Pancreas (tissue), 10 donors: ENCODE data around the gene GP1BA. TPM values are rescaled to one million over a fixed set of nuclear protein-coding genes. Genes with fewer than 3 reads are reported as not detected.
A peak's percentile ranks its signal among the peaks of the same experiment; 100 is the strongest.
"Not testable (repeated sequence)": the region's sequence is repeated elsewhere in the genome, so short reads cannot be mapped to it uniquely, and the experiment has no call there.

Experiments used
- ATAC-seq, 4 donors: fragments of 200-7000 bp; cut with Tn5 transposase; one replicate each; pipeline versions ENCODE4 v1.8.0 to v1.9.1; 2020; ENCODE audit warnings: mild to moderate bottlenecking in 4 of 4, moderate library complexity in 4 of 4
- DNase-seq, 6 donors: peaks; one replicate each; pipeline ENCODE4 v3.0.0-alpha.2; 2020
- FAIRE-seq: peaks from 2 replicates; lab custom pipeline; 2012; peaks lifted over from hg19 to GRCh38; lab: Jason Lieb, UNC
- H3K27ac ChIP-seq, 4 donors: fragments of 200-600 bp; sonication (generic); 1 replicate in 3 of 4; 2 replicates in 1 of 4; pipeline versions ENCODE4 v1.5.0 to v1.8.0; 2020
- H3K27me3 ChIP-seq, 4 donors: fragments of 200-600 bp; one replicate each; pipeline ENCODE4 v1.8.0; 2021
- H3K36me3 ChIP-seq, 3 donors: fragments of 200-600 bp; sonication (generic) in 1 of 3; one replicate each; pipeline versions ENCODE4 v1.5.0 to v1.8.0; 2020 to 2021
- H3K4me1 ChIP-seq, 3 donors: fragments of 200-600 bp; one replicate each; pipeline ENCODE4 v1.8.0; 2021
- H3K4me3 ChIP-seq, 4 donors: fragments of 200-600 bp; sonication (generic) in 2 of 4; one replicate each; pipeline versions ENCODE4 v1.5.0 to v1.8.0; 2020 to 2021
- H3K9me3 ChIP-seq, 4 donors: fragments of 200-600 bp; one replicate each; pipeline ENCODE4 v1.8.0; 2021
- WGBS, 2 donors: extraction: QIAGEN DNeasy Blood & Tissue Kit; methylation state at CpG; one replicate each; pipeline ENCODE4 v1.1.7; 2013; 5-methylcytosine and 5-hydroxymethylcytosine counted together
- intact Hi-C, 3 donors: fragments of 100-400 bp; cut with DNase I; formaldehyde crosslinking; loops; one replicate each; pipeline versions ENCODE4 v1.11.1 to v1.14.2; 2022
- polyA plus RNA-seq, 2 donors: library from polyadenylated mRNA; stranded (reverse); fragments of 200-250 nt; gene quantifications; one replicate each; pipeline ENCODE4 v1.2.3, GENCODE V29; 2013
- total RNA-seq, 6 donors: library from RNA; stranded (reverse); fragmentation: NEBNext Ultra II Directional in 4 of 6; extraction: Animal tissue kit (Norgen Biotek cat#: 25700) in 4 of 6; gene quantifications; one replicate each; pipeline versions ENCODE4 v1.2.1 to v1.2.4, GENCODE V29; 2021 to 2023
- TF ChIP-seq, protein P1 (sequence below), 4 donors: fragments of 200-600 bp; sonication (generic) in 3 of 4; IDR thresholded peaks; one replicate each; pipeline versions ENCODE4 v1.5.0 to v1.8.0; 2021; ENCODE audit warnings: antibody characterized with exemption in 4 of 4
- donor health status: healthy with polysubstance abuse.
- donor health status: DM: no; HTN: no; CAD: no; lungs with moderate emphysema.
- donor health status: DM: no; HTN: no; CAD: no.
- donor health status: control.
- donor health status: control.
- donor health status: Bipolar disorder and iron deficiency.
- donor health status: DM: yes; HTN: yes; CAD: no.
- donor health status: DM: no; HTN: no; CAD: no.
- donor health status: DM: no; HTN: no; CAD: no.
- donor health status: DM: yes; HTN: yes; CAD: no.

Gene GP1BA
- total and polyA plus RNA-seq, 8 donors, result 0.06 to 0.37 (median 0.13) TPM; not detected in 4

DNA sequence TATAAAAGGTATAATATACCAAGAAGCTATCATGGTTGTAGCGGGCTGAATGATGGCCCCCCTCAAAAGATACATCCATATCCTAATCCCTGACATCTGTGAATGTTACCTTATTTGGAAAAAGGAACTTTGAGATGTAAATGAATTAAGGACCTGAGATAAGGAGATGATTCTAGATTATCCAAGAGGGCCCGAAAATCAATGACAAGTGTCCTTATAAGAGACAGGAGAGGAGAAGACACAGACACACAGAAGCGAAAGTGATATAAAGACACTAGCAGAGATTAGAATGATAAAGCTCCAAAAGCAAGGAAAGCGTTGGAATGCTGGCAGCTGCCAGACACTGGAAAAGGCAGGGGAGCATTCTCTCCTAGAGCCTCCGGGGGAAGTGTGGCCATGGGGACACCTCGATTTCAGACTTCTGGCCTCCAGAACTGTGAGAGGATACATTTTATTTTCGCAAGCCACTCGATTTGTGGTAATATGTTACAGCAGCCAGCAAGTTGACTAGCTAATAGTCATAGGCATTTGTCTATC, 12.5 kb upstream of the GP1BA start:
- TF ChIP-seq, protein P1, sequence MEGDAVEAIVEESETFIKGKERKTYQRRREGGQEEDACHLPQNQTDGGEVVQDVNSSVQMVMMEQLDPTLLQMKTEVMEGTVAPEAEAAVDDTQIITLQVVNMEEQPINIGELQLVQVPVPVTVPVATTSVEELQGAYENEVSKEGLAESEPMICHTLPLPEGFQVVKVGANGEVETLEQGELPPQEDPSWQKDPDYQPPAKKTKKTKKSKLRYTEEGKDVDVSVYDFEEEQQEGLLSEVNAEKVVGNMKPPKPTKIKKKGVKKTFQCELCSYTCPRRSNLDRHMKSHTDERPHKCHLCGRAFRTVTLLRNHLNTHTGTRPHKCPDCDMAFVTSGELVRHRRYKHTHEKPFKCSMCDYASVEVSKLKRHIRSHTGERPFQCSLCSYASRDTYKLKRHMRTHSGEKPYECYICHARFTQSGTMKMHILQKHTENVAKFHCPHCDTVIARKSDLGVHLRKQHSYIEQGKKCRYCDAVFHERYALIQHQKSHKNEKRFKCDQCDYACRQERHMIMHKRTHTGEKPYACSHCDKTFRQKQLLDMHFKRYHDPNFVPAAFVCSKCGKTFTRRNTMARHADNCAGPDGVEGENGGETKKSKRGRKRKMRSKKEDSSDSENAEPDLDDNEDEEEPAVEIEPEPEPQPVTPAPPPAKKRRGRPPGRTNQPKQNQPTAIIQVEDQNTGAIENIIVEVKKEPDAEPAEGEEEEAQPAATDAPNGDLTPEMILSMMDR (IDR thresholded peaks at IDR 0.05), result no peak
- H3K4me3 ChIP-seq, result no peak overlapping the region
- H3K27ac ChIP-seq, result no peak overlapping the region
- H3K4me1 ChIP-seq, result no peaks in the 10 kb centered on the region
- no peaks in the 10 kb centered on the region for H3K36me3 ChIP-seq
- H3K9me3 ChIP-seq, result no peaks in the 10 kb centered on the region
- 73 to 76% methylated on average over 8 of the region's 8 CpGs for WGBS, 2 donors
- no peaks in the 10 kb centered on the region for H3K27me3 ChIP-seq
- ATAC-seq, result no peak
- DNase-seq, result peak in 1 of 6 donors; percentile 2
- no peak for FAIRE-seq
- intact Hi-C loops, result loop anchor here in 1 of 3 donors (10.0 kb wide), 1 partner anchor 135 kb away; no protein-coding TSS in a partner anchor

DNA sequence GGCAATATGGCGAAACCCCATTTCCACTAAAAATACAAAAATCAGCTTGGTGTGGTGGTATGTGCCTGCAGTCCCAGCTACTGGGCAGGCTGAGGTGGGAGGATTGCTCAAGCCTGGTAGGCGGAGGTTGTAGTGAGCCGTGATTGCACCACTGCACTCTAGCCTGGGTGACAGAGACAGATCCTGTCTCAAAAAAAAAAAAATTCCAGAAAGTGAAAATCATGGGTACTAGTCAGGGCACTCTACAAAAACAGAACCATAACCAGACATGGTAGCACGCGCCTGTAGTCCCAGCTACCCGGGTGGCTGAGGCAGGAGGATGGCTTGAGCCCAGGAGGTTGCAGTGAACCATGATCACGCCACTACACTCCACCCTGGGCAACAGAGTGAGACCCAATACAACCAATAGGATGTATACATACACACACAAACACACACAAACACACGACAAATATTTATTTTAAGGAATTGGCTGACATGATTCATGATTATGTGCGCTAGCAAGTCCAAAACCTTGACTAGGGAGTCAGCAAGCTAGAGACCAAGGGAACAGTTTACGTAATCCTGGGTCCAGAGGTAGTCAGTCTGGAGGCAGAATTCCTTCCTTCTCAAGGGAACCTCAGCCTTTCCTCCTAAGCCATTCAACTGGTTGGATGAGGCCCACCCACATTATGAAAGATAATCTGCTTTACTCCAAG, 11.6 kb upstream of the GP1BA start:
- no peaks in the 10 kb centered on the region for H3K36me3 ChIP-seq
- no peaks in the 10 kb centered on the region for H3K4me1 ChIP-seq
- H3K27me3 ChIP-seq, result no peaks in the 10 kb centered on the region
- intact Hi-C loops, result no loop called here
- H3K9me3 ChIP-seq, result no peaks in the 10 kb centered on the region
- DNase-seq (no peak), ATAC-seq (peak in 1 of 4 donors; percentile 40), FAIRE-seq (no peak)
- TF ChIP-seq, protein P1 (IDR thresholded peaks at IDR 0.05), result no peak
- no peak overlapping the region for H3K27ac ChIP-seq
- H3K4me3 ChIP-seq, result no peak overlapping the region
- WGBS, 2 donors, result 77 to 81% methylated on average over 10 of the region's 10 CpGs

DNA sequence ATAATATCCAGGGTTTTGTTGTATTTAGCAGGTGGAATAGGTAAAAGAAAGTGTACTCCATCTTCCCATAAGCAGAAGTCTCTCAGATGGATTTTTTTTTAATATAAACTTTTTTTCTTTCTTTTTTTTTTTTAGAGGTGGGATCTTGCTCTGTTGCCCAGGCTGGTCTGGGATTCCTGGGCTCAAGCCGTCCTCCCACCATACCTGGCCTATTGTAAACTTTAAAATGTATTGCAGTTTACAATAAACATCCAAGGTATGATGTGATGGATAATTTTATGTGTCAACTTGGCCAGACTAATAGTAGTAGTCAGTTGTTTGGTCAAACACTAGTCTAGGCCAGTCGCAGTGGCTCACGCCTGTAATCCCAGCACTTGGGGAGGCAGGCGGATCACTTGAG, 10.8 kb upstream of the GP1BA start:
- Histone ChIP-seq H3K9me3 (no peaks in the 10 kb centered on the region), H3K27ac (no peak overlapping the region), H3K36me3 (no peaks in the 10 kb centered on the region), H3K27me3 (no peaks in the 10 kb centered on the region), H3K4me1 (no peaks in the 10 kb centered on the region), H3K4me3 (no peak overlapping the region)
- ATAC-seq, result no peak
- intact Hi-C loops, result no loop called here
- no peak for DNase-seq
- FAIRE-seq, result no peak
- 87 to 89% methylated on average over 4 of the region's 4 CpGs for whole genome bisulfite sequencing, 2 donors
- TF ChIP-seq, protein P1 (IDR thresholded peaks at IDR 0.05), result no peak

DNA sequence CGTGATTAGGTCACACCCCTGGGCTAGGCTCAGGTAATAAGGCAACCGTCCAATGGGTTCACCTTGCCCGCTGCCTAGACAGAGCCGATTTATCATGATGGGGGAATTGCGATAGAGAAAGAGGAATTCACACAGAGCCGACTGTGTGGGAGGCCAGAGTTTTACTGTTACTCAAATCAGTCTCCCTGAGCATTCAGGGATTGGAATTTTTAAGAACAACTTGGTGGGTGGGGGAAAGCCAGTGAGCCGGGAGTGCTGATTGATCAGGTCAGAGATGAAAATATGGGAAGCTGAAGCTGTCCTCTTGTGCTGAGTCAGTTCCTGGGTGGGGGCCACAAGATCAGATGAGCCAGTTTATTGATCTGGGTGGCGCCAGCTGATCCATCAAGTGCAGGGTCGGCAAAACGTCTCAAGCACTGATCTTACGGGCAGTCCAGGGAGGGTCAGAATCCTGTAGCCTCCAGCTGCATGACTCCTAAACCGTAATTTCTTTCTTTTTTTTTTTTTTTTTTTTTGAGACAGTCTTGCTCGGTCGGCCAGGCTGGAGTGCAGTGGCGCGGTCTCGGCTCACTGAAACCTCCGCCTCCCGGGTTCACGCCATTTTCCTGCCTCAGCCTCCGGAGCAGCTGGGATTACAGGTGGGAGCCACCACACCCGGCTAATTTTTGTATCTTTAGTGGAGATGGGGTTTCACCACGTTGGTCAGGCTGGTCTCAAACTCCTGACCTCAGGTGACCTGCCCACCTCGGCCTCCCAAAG, 5.3 kb upstream of the GP1BA start:
- peak in 1 of 6 donors; percentile 13 for DNase-seq
- H3K27ac ChIP-seq, result not testable (repeated sequence)
- 77% methylated on average over 24 of the region's 24 CpGs for WGBS, 2 donors

DNA sequence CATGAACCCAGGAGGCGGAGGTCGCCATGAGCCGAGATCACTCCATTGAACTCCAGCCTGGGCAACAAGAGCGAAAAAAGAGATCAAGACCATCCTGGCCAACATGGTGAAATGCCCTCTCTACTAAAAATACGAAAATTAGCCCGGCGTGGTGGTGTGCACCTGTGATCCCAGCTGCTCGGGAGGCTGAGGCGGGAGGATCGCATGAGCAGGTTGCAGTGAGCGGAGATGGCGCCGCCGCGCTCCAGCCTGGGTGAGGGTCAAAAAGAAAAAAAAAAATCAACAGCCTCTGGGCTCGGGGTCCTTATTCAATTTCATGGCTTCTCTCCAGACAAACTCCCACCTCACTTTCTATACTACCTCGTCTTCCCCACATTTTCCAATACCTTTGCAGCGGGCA, 3.2 kb upstream of the GP1BA start:
- Histone ChIP-seq H3K4me3 (no peak overlapping the region), H3K36me3 (no peaks in the 10 kb centered on the region), H3K27me3 (no peaks in the 10 kb centered on the region), H3K27ac (no peak overlapping the region), H3K4me1 (no peaks in the 10 kb centered on the region), H3K9me3 (no peaks in the 10 kb centered on the region)
- FAIRE-seq (no peak), DNase-seq (peak in 1 of 6 donors; percentile 3), ATAC-seq (no peak)
- TF ChIP-seq, protein P1 (IDR thresholded peaks at IDR 0.05), result no peak
- 94 to 96% methylated on average over 18 of the region's 18 CpGs for WGBS, 2 donors
- intact Hi-C loops, result no loop called here

More for the DNA sequence above, 5.3 kb upstream of the GP1BA start:
- H3K9me3 ChIP-seq, H3K4me3 ChIP-seq, intact Hi-C loops, FAIRE-seq, H3K4me1 ChIP-seq, H3K36me3 ChIP-seq, H3K27me3 ChIP-seq, ATAC-seq: not testable (repeated sequence)
